A549 (cell line): ENCODE measurements around the gene DMC1. TPM values are rescaled to one million over a fixed set of nuclear protein-coding genes. Genes with fewer than 3 reads are reported as not detected.

Experiments
- ATAC-seq, 2 experiments: fragments of 200-7000 bp in 1 of 2; fragments of >200 bp in 1 of 2; cut with Nextera tagmentation in 1 of 2; cut with Tn5 transposase in 1 of 2; 3 replicates each; pipeline versions ENCODE4 v1.8.0 to v1.9.1; 2018 to 2020; ENCODE audit warnings: mild to moderate bottlenecking in 1 of 2, moderate library complexity in 1 of 2
- CTCF ChIA-PET: fragments of 300-600 bp; sonication (Branson Sonifier 250); formaldehyde crosslinking; extraction: SDS; loops from one replicate; lab custom pipeline; 2021; ENCODE audit warnings: antibody characterized with exemption, inconsistent platforms; lab: Yijun Ruan, JAX
- POLR2A ChIA-PET: fragments of 350-600 bp; formaldehyde crosslinking; extraction: SDS; loops from one replicate; lab custom pipeline; 2021; ENCODE audit warnings: antibody characterized with exemption, inconsistent platforms; lab: Yijun Ruan, JAX
- DNase-seq, 2 experiments: peaks; one replicate each; pipeline versions ENCODE4 v3.0.0 to v3.0.0-alpha.2; 2011 to 2016; ENCODE audit warnings: low read depth in 1 of 2, low spot score in 1 of 2
- FAIRE-seq: peaks from 2 replicates; lab custom pipeline; 2011; peaks lifted over from hg19 to GRCh38; lab: Jason Lieb, UNC
- H3K27ac ChIP-seq, 2 experiments: fragments of >200 bp; sonication (Bioruptor Twin); formaldehyde crosslinking; 3 replicates each; pipeline ENCODE4 v1.5.1; 2016 to 2017
- H3K4me1 ChIP-seq: fragments of >200 bp; sonication (Bioruptor Twin); formaldehyde crosslinking; 3 replicates; pipeline ENCODE4 v1.6.1; 2016
- H3K4me2 ChIP-seq: fragments of >200 bp; sonication (Bioruptor Twin); formaldehyde crosslinking; 3 replicates; pipeline ENCODE4 v1.6.1; 2016
- H3K4me3 ChIP-seq: fragments of >200 bp; sonication (Bioruptor Twin); formaldehyde crosslinking; 3 replicates; pipeline ENCODE4 v1.5.1; 2016
- H3K9me3 ChIP-seq: fragments of >200 bp; sonication (Bioruptor Twin); formaldehyde crosslinking; 3 replicates; pipeline ENCODE4 v1.6.1; 2016
- BHLHE40 ChIP-seq: IDR thresholded peaks from 2 replicates; pipeline ENCODE4 v1.6.1; 2012; ENCODE audit warnings: low read depth, low read length, inconsistent platforms
- CBX2 ChIP-seq: fragments of 200-600 bp; sonication (generic); IDR thresholded peaks from 2 replicates; pipeline ENCODE4 v1.6.1; 2016; ENCODE audit warnings: low read depth, mild to moderate bottlenecking, borderline replicate concordance
- CHD2 ChIP-seq: fragments of 150-350 bp; IDR thresholded peaks from 2 replicates; pipeline ENCODE4 v1.6.1; 2014; ENCODE audit warnings: low read length; ENCODE audit not compliant: partially characterized antibody
- EHMT2 ChIP-seq: fragments of 200-600 bp; sonication (generic); IDR thresholded peaks from 2 replicates; pipeline ENCODE4 v1.6.1; 2016; ENCODE audit warnings: antibody characterized with exemption, low read depth, mild to moderate bottlenecking, moderate library complexity
- EP300 ChIP-seq, 2 experiments: fragments of >200 bp; sonication (Bioruptor Twin); formaldehyde crosslinking; IDR thresholded peaks; 2 replicates in 1 of 2; 3 replicates in 1 of 2; pipeline ENCODE4 v1.6.1; 2016 to 2017
- ESRRA ChIP-seq: fragments of 150-350 bp; IDR thresholded peaks from 2 replicates; pipeline ENCODE4 v1.6.1; 2014; ENCODE audit warnings: mild to moderate bottlenecking, low read length, borderline replicate concordance
- GATA3 ChIP-seq: IDR thresholded peaks from 2 replicates; pipeline ENCODE4 v1.6.1; 2012; ENCODE audit warnings: borderline replicate concordance
- HDAC2 ChIP-seq: fragments of 200-600 bp; sonication (generic); IDR thresholded peaks from 2 replicates; pipeline ENCODE4 v1.6.1; 2016
- HOXB13 ChIP-seq: fragments of 250-450 bp; sonication (Bioruptor Pico); IDR thresholded peaks from 2 replicates; pipeline ENCODE4 v1.5.0; 2020; ENCODE audit warnings: low read depth, mild to moderate bottlenecking, moderate library complexity
- HOXB5 ChIP-seq: fragments of 250-450 bp; sonication (Bioruptor Pico); IDR thresholded peaks from 2 replicates; pipeline ENCODE4 v1.5.0; 2020; ENCODE audit warnings: mild to moderate bottlenecking, moderate library complexity
- JUN ChIP-seq, 2 experiments: fragments of >200 bp; sonication (Bioruptor Twin); formaldehyde crosslinking; IDR thresholded peaks; 2 replicates in 1 of 2; 3 replicates in 1 of 2; pipeline ENCODE4 v1.6.1; 2016 to 2017
- KDM1A ChIP-seq: fragments of 200-600 bp; sonication (generic); IDR thresholded peaks from 2 replicates; pipeline ENCODE4 v1.6.1; 2016; ENCODE audit warnings: low read depth, mild to moderate bottlenecking
- MAZ ChIP-seq: fragments of 150-350 bp; IDR thresholded peaks from 2 replicates; pipeline ENCODE4 v1.6.1; 2014; ENCODE audit warnings: antibody characterized with exemption, low read depth, low read length, borderline replicate concordance
- MYC ChIP-seq: IDR thresholded peaks from 2 replicates; pipeline ENCODE4 v1.6.1; 2012; ENCODE audit warnings: mild to moderate bottlenecking, inconsistent platforms, low read length, improper control_type of control experiment, borderline replicate concordance
- NFE2L2 ChIP-seq: fragments of 150-350 bp; conservative IDR thresholded peaks from 2 replicates; pipeline ENCODE4 v1.6.1; 2014; ENCODE audit warnings: low read length
- POLR2A ChIP-seq: IDR thresholded peaks from 2 replicates; pipeline ENCODE4 v1.6.1; 2012; ENCODE audit warnings: mild to moderate bottlenecking, low read length
- RARB ChIP-seq: fragments of 250-450 bp; sonication (Bioruptor Pico); IDR thresholded peaks from 2 replicates; pipeline ENCODE4 v1.8.0; 2021; ENCODE audit warnings: mild to moderate bottlenecking, moderate library complexity
- RCOR1 ChIP-seq: fragments of 150-350 bp; IDR thresholded peaks from 2 replicates; pipeline ENCODE4 v1.6.1; 2014; ENCODE audit warnings: antibody characterized with exemption, low read length, low read depth
- RFX5 ChIP-seq: fragments of 450-650 bp; IDR thresholded peaks from 2 replicates; pipeline ENCODE4 v1.7.1; 2014; ENCODE audit warnings: antibody characterized with exemption, mild to moderate bottlenecking, moderate library complexity
- RNF2 ChIP-seq: fragments of 200-600 bp; sonication (generic); IDR thresholded peaks from 2 replicates; pipeline ENCODE4 v1.6.1; 2016; ENCODE audit warnings: low read depth, mild to moderate bottlenecking, antibody characterized with exemption, moderate library complexity, borderline replicate concordance
- SREBF2 ChIP-seq: fragments of 450-650 bp; IDR thresholded peaks from 2 replicates; pipeline ENCODE4 v1.6.1; 2014; ENCODE audit warnings: mild to moderate bottlenecking, moderate library complexity
- TFCP2L1 ChIP-seq: fragments of 250-450 bp; sonication (Bioruptor Pico); IDR thresholded peaks from 2 replicates; pipeline ENCODE4 v1.5.0; 2021; ENCODE audit warnings: mild to moderate bottlenecking
- TP53 ChIP-seq: fragments of 250-450 bp; sonication (Bioruptor Pico); IDR thresholded peaks from 2 replicates; pipeline ENCODE4 v1.5.0; 2021; ENCODE audit warnings: mild to moderate bottlenecking, moderate library complexity
- ZFP36 ChIP-seq: fragments of 450-650 bp; IDR thresholded peaks from 2 replicates; pipeline ENCODE4 v1.6.1; 2014; ENCODE audit warnings: borderline replicate concordance; ENCODE audit not compliant: partially characterized antibody
- WGBS: methylation state at CpG from one replicate; pipeline ENCODE4 v1.1.6; 2017; ENCODE audit errors: missing lambda C conversion rate; 5-methylcytosine and 5-hydroxymethylcytosine counted together
- polyA plus RNA-seq, 4 experiments: library from polyadenylated mRNA; depleted of rRNA in 3 of 4; stranded (reverse); fragments of >200 nt; fragmentation: RNase III in 1 of 4; extraction: RNeasy Plus Mini Kit Qiagen cat#74134 plus additional on column Dnase treatment in 1 of 4; gene quantifications; 2 replicates in 3 of 4; 3 replicates in 1 of 4; pipeline ENCODE4 v1.2.3, GENCODE V29; 2011 to 2017
- TF ChIP-seq, protein P1 (sequence below): IDR thresholded peaks from 2 replicates; pipeline ENCODE4 v1.6.1; 2012
- TF ChIP-seq, protein P2 (sequence below): fragments of 450-650 bp; IDR thresholded peaks from 2 replicates; pipeline ENCODE4 v1.6.1; 2014; ENCODE audit warnings: antibody characterized with exemption
- TF ChIP-seq, protein P3 (sequence below): fragments of 150-350 bp; IDR thresholded peaks from 2 replicates; pipeline ENCODE4 v1.6.1; 2014; ENCODE audit warnings: low read depth, mild to moderate bottlenecking, low read length

DMC1 gene
- polyA plus RNA-seq, 2 of the 4 experiments (the other 2 are of a cell fraction) = 5.7 to 6.4 TPM

DNA sequence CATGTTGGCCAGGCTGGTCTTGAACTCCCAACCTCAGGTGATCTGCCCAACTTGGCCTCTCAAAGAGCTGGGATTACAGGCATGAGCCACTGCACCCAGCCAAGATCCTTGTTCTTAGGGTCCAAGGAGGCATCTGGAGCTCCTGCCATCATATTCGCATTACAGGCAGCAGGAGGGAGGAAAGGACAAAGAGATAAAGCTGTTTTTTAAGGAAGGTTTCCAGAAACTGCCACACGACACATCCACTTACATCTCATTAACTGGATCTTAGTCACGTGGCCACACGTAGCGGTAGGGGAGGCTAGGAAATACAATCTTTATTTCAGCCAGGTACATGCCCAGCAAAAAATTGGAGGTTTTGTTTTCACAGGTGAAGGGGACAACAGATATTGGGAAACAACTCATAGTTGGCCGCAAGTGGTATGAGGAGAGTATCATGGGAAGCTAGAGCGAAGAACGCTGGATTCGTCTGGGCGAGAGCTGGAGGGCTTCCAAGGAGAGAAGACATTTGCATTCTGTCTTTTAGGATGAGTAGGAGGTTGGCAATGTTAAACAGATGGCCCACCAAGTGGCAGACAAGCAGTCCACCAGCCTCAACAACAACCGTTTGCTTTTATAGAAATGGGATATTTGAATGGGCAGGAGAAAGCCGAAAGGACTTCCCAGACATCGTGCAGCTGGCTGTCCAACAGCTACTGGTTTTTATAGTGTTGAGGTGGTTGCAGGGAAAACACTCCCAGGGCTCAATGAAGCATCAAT is 39.2 kb upstream of the DMC1 start:
- H3K4me2 ChIP-seq = no peak overlapping the region
- POLR2A ChIA-PET = interaction anchor here (0.6 kb wide), 1 partner anchor 17 kb away, joined by 3 read pairs; no protein-coding TSS in a partner anchor
- CTCF ChIA-PET = interaction anchor here (0.9 kb wide), 1 partner anchor 23 kb away, joined by 3 read pairs; no protein-coding TSS in a partner anchor
- WGBS = 92% methylated on average over 13 of the region's 13 CpGs
- H3K9me3 ChIP-seq = no peaks in the 10 kb centered on the region
- TF ChIP-seq, protein P1, sequence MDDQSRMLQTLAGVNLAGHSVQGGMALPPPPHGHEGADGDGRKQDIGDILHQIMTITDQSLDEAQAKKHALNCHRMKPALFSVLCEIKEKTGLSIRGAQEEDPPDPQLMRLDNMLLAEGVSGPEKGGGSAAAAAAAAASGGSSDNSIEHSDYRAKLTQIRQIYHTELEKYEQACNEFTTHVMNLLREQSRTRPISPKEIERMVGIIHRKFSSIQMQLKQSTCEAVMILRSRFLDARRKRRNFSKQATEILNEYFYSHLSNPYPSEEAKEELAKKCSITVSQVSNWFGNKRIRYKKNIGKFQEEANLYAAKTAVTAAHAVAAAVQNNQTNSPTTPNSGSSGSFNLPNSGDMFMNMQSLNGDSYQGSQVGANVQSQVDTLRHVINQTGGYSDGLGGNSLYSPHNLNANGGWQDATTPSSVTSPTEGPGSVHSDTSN = no peak
- TF ChIP-seq MAZ (no peak), EHMT2 (no peak), HOXB5 (CRISPR knock-in tag) (no peak), MYC (no peak), SREBF2 (no peak), RFX5 (no peak), TFCP2L1 (CRISPR knock-in tag) (no peak), CBX2 (no peak), ZFP36 (no peak)
- TF ChIP-seq, protein P2, sequence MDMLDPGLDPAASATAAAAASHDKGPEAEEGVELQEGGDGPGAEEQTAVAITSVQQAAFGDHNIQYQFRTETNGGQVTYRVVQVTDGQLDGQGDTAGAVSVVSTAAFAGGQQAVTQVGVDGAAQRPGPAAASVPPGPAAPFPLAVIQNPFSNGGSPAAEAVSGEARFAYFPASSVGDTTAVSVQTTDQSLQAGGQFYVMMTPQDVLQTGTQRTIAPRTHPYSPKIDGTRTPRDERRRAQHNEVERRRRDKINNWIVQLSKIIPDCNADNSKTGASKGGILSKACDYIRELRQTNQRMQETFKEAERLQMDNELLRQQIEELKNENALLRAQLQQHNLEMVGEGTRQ = no peak
- H3K4me3 ChIP-seq = no peak overlapping the region
- peaks cover 9% of the 10 kb centered on the region; the same call in 2 of the 3 replicates for H3K4me1 ChIP-seq
- H3K27ac ChIP-seq = no peak overlapping the region
- DNase-seq (no peak), FAIRE-seq (no peak), ATAC-seq (no peak)

DNA sequence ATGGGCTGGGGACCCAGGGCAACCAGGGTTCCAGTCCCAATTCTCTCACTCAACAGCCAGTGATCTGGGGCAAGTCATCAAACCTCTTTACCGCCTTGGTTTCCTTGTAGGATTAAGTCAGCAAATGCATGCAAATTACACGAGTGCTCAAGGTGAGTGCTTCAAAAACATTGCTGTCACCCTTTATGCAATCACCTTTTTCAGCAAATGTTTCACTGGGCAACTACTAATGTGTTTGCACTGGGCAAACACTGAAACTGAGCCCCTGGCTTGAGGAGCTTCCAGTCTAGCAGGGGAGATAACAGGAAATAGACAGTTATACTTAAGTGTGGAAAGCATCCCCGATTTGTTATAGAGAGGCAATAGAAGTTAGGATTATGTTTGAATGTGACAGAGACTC is 37.7 kb upstream of the DMC1 start:
- ATAC-seq (no peak), DNase-seq (no peak), FAIRE-seq (no peak)
- WGBS = 81% methylated on average over 3 of the region's 3 CpGs
- TF ChIP-seq MYC (no peak), HOXB13 (CRISPR knock-in tag) (no peak), NFE2L2 (no peak), CHD2 (no peak), EP300 (IDR thresholded peaks at IDR 0.05) (no peak), POLR2A (no peak), JUN (IDR thresholded peaks at IDR 0.05) (no peak), RCOR1 (no peak), RNF2 (no peak), HOXB5 (CRISPR knock-in tag) (no peak), ESRRA (no peak), GATA3 (no peak), HDAC2 (no peak), KDM1A (no peak)
- Histone ChIP-seq H3K4me1 (peaks cover 9% of the 10 kb centered on the region; the same call in 2 of the 3 replicates), H3K27ac (no peak overlapping the region), H3K9me3 (no peaks in the 10 kb centered on the region), H3K4me3 (no peak overlapping the region), H3K4me2 (no peak overlapping the region)
- ChIA-PET POLR2A (interaction anchor here (0.7 kb wide), 1 partner anchor 345 kb away, joined by 4 read pairs; no protein-coding TSS in a partner anchor), CTCF (no interaction called here)

DNA sequence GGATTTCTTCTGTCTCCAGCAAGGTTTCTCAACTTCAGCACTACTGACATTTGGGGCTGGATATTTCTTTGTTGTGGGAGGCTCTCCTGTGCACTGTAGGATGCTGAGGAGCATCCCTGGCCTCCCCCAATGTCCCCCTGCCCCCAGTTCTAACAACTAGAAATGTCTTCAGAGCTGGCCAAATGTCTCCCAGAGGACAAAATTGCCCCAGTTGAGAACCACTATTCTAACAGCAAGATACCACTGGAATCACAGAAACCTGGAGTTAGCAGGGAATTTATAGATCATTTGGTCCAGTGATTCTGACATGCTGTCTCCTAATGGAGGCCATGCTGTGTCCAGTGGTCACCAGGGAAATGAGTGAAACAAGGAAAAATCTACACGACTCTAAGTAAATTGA is 32.2 kb upstream of the DMC1 start:
- CTCF ChIA-PET = no interaction called here
- TF ChIP-seq RARB (CRISPR knock-in tag) = no peak
- no peak for TF ChIP-seq BHLHE40
- no peak for TF ChIP-seq HOXB5 (CRISPR knock-in tag)
- TF ChIP-seq, protein P3, sequence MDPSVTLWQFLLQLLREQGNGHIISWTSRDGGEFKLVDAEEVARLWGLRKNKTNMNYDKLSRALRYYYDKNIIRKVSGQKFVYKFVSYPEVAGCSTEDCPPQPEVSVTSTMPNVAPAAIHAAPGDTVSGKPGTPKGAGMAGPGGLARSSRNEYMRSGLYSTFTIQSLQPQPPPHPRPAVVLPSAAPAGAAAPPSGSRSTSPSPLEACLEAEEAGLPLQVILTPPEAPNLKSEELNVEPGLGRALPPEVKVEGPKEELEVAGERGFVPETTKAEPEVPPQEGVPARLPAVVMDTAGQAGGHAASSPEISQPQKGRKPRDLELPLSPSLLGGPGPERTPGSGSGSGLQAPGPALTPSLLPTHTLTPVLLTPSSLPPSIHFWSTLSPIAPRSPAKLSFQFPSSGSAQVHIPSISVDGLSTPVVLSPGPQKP = no peak
- no peak for TF ChIP-seq TP53 (CRISPR knock-in tag)
- WGBS = 81% methylated on average over 1 of the region's 1 CpG
- POLR2A ChIA-PET = no interaction called here
- H3K4me3 ChIP-seq = no peak overlapping the region
- FAIRE-seq (no peak), DNase-seq (no peak), ATAC-seq (no peak)
- H3K4me1 ChIP-seq = peaks cover 9% of the 10 kb centered on the region; the same call in 2 of the 3 replicates
- no peak overlapping the region for H3K4me2 ChIP-seq
- H3K9me3 ChIP-seq = no peaks in the 10 kb centered on the region
- no peak overlapping the region for H3K27ac ChIP-seq
